IPS-20b (cell line): ENCODE measurements around the gene CLIC6.

ENCODE experiments used
- H3K27ac ChIP-seq: one replicate; pipeline ENCODE4 v1.5.1; 2013; ENCODE audit warnings: low read length
- H3K27me3 ChIP-seq: 2 replicates; pipeline ENCODE4 v1.6.1; 2013; ENCODE audit warnings: mild to moderate bottlenecking, low read length, inconsistent platforms; ENCODE audit not compliant: insufficient read depth
- H3K36me3 ChIP-seq: 2 replicates; pipeline ENCODE4 v1.6.1; 2013; ENCODE audit warnings: low read depth, mild to moderate bottlenecking, inconsistent platforms, low read length, moderate library complexity; ENCODE audit not compliant: insufficient read depth
- H3K4me1 ChIP-seq: 2 replicates; pipeline ENCODE4 v1.6.1; 2013; ENCODE audit warnings: mild to moderate bottlenecking, control low read depth, inconsistent platforms, low read length, moderate library complexity; ENCODE audit not compliant: insufficient read depth
- H3K4me3 ChIP-seq: 2 replicates; pipeline ENCODE4 v1.5.1; 2013; ENCODE audit warnings: mild to moderate bottlenecking, low read length, inconsistent platforms
- H3K9ac ChIP-seq: 2 replicates; pipeline ENCODE4 v1.6.1; 2013; ENCODE audit warnings: low read depth, mild to moderate bottlenecking, inconsistent platforms, low read length, moderate library complexity
- H3K9me3 ChIP-seq: 2 replicates; pipeline ENCODE4 v1.6.1; 2013; ENCODE audit warnings: mild to moderate bottlenecking, low read depth, low read length, inconsistent platforms; ENCODE audit not compliant: insufficient read depth

The CLIC6 gene

DNA sequence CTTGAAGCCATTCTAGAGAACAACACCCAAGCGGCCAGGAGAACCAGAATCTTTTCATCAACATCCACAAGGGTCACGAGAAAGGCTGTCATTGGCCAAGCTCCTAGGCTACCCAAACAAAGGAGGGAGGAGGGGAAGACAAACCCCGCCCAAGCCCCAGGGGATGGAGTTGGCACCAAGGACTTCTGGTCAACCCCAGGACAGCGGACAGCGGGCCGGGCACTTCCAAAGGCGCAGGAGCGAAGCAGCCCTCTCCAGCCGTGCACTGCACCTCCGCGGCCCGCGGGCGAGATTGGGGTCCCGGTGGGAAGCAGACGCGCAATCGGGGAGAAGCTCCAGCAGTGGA is at the start of gene CLIC6:
TSS of gene CLIC6 (plus strand) at position 192 of the 346 bp plus-strand sequence. CDS start 395 bp downstream, outside the sequence.
- Histone ChIP-seq H3K36me3 (no peaks in the 10 kb centered on the region), H3K9ac (peak within 1 kb of the TSS; percentile 15; the same call in 1 of the 2 replicates), H3K4me1 (peaks cover 10% of the 10 kb centered on the region; the same call in 1 of the 2 replicates), H3K4me3 (peak within 1 kb of the TSS; percentile 67), H3K27me3 (peaks cover 77% of the 10 kb centered on the region), H3K9me3 (no peaks in the 10 kb centered on the region), H3K27ac (no peak within 1 kb of the TSS)

DNA sequence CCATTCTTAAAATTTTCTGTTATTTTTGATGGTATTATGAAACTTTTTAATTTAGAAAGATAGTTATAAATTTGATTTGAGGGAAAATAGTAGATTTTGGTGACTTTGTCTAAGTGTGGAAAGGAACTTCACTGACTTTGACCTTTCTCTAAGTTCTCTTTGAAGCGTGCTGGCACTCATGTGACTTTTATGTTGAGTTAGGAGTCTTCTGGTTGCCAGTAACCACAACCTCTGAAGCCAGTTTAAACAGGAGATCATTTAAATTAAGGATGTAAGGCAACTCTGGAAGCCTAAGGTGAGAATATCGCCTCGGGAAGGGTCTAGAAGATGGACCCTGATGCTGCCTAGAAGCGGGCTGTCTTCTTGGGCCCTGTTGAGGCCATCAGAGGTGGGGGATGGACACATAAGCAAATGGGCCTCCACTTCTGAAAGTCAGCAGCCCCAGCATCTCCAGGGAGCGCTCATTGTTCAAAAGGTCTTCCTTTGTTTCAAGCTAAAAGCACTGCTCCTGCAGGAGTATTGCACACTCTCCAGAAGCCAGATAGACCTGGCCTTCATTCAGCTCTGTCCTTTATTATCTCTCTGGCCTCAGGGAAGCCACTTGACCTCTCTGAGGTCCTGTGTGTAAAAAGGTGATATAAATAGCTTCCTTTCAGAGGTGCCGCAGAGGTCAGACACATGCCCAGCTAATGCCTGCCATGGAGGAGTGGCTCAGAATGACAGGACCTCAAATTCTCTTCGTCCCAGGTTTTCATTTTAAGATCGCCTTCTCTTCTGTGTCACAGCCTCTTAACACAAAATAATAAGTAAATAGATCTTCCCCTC is 48.7 kb upstream of the CLIC6 start:
- Histone ChIP-seq H3K27ac (no peak overlapping the region), H3K9ac (no peak overlapping the region), H3K4me1 (no peaks in the 10 kb centered on the region), H3K9me3 (no peaks in the 10 kb centered on the region), H3K36me3 (no peaks in the 10 kb centered on the region), H3K4me3 (no peak overlapping the region), H3K27me3 (peaks cover 6% of the 10 kb centered on the region; the same call in 1 of the 2 replicates)

DNA sequence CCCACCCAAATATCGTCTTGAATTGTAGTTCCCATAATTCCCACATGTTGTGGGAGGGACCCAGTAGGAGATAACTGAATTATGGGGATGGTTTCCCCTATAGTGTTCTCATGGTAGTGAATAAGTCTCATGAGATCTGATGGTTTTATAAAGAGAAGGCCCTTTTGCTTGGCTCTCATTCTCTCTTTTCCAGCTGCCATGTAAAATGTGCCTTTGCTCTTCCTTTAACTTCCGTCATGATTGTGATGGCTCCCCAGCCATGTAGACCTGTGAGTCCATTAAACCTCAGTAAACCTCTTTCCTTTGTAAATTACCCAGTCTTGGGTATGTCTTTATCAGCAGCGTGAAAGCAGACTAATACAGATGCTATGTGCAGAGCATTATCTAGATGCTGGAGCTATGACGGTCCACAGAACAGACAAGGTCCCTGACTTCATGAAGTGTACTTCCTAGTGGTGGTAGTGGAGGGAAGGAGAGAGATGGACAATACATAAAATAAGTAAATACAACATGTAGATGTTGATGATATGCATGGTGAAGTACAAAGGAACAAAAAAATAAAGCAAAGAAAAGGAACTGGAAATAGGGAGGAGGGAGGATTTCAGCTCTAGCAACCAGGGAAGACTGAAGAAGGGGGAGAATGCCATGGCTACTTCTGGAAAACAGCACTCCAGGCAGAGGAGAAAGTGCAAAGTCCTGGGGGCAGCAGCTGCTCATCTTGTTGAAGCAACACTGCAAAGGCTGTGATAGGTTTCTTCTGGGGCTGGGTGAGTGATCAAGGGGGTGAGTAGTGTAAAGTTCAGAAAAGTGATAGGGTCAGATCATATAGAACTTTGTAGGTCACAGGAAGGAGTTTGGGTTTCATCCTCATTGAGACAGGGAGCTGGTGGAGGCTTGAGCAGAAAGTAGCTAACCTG is 47.1 kb upstream of the CLIC6 start:
- Histone ChIP-seq H3K9ac (no peak overlapping the region), H3K27me3 (no peaks in the 10 kb centered on the region), H3K36me3 (no peaks in the 10 kb centered on the region), H3K4me1 (no peaks in the 10 kb centered on the region), H3K4me3 (no peak overlapping the region), H3K27ac (no peak overlapping the region), H3K9me3 (no peaks in the 10 kb centered on the region)

DNA sequence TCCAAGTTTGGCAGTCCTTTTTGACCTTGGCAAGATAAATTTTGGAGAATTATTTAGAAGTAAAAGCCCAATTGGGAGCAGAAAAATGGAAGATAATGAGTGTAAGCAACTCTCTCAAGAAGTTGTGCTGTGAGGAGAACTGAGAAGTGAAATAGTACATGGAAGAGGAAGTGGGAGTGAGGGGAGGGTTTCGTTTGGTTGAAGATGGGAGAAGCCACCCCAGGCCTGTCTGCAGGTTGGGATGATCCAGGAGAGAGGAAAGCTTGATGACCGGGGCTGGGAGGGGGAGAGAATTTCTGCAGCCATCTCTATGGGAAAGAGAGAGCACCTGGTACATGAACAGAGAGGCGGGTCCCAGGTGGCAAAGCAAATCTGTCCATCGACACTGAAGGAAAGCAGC is 45.3 kb upstream of the CLIC6 start:
- Histone ChIP-seq H3K4me1 (no peaks in the 10 kb centered on the region), H3K4me3 (no peak overlapping the region), H3K9me3 (no peaks in the 10 kb centered on the region), H3K36me3 (no peaks in the 10 kb centered on the region), H3K27ac (no peak overlapping the region), H3K9ac (no peak overlapping the region), H3K27me3 (no peaks in the 10 kb centered on the region)

DNA sequence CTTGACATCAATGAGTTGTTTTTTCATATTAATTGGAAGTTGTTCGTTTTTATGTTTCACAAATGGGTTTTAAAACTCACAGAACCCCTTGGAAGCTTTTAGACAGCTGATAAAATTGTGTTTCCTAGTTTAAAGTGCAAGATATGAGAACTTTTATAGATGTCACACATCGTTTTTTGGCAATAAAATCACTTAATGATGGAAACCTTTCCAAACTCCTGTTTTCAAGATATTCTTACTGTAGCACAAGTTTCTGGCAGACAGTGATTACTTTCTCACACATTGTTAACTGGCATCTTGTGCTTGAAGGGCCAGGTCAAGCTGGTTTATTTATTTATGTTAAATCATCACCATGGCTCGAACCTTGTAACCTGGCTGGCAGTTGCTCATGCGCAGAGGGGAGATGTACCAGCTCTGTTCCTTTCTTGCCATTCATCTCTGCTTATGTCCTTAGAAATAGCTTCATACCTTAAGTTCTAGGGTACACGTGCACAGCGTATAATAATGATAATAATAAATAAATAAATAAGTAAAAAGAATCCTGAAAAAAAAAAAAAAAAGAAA is 43.7 kb upstream of the CLIC6 start:
- H3K9me3 ChIP-seq = no peaks in the 10 kb centered on the region
- no peak overlapping the region for H3K4me3 ChIP-seq
- no peaks in the 10 kb centered on the region for H3K36me3 ChIP-seq
- H3K4me1 ChIP-seq = no peaks in the 10 kb centered on the region
- no peak overlapping the region for H3K27ac ChIP-seq
- no peak overlapping the region for H3K9ac ChIP-seq
- no peaks in the 10 kb centered on the region for H3K27me3 ChIP-seq

DNA sequence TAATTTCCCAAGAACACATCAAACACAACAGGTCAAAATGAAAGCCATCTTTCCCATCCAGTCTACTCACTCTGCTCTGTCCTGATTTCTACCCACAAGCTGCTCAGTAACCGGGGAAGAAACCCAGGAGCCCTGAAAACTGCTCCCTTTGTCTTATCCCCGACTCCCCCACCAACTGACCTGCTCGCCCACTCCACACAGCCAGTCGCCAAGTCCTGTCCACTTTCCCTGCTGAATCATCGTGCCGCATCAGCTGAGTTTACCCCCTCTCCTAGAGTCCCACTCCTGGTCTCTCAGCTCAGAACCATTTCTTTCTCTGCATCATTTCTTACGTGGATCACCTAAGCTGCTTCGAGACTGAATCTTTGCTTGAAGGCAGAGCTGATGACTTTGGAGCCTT is 42.7 kb upstream of the CLIC6 start:
- Histone ChIP-seq H3K27ac (no peak overlapping the region), H3K4me3 (no peak overlapping the region), H3K9me3 (no peaks in the 10 kb centered on the region), H3K27me3 (no peaks in the 10 kb centered on the region), H3K4me1 (no peaks in the 10 kb centered on the region), H3K9ac (no peak overlapping the region), H3K36me3 (no peaks in the 10 kb centered on the region)

DNA sequence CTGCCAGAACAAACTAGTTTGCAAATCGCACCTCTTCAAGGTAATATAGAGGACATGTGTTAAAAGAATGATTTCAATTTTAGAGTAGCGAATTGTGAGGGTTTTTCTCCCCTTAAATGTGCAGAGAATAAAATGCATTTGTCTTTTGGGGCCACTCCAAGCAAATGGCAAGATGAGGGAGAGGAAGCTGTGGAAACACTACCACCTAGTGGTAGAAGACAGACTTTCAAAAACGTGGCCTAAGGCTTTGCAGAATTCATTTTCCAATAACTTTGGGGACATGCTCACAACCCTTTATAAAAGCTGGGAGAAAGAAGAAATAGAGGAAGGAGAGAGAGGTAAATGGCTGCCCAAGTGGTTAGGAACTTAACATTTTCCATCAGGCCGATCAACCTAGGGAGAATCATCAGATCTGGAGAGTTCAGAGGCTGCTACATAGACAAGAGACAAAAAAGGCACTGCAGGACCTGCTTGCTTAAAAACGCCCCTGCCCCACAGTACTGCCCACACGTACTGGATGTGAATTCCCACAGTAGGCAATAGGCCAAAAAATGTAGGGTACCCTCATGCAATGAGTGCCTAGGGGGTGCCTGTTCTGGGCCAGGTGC is 38.2 kb upstream of the CLIC6 start:
- H3K9me3 ChIP-seq = no peaks in the 10 kb centered on the region
- H3K36me3 ChIP-seq = no peaks in the 10 kb centered on the region
- no peak overlapping the region for H3K27ac ChIP-seq
- no peaks in the 10 kb centered on the region for H3K27me3 ChIP-seq
- H3K4me1 ChIP-seq = no peaks in the 10 kb centered on the region
- no peak overlapping the region for H3K4me3 ChIP-seq
- H3K9ac ChIP-seq = no peak overlapping the region

DNA sequence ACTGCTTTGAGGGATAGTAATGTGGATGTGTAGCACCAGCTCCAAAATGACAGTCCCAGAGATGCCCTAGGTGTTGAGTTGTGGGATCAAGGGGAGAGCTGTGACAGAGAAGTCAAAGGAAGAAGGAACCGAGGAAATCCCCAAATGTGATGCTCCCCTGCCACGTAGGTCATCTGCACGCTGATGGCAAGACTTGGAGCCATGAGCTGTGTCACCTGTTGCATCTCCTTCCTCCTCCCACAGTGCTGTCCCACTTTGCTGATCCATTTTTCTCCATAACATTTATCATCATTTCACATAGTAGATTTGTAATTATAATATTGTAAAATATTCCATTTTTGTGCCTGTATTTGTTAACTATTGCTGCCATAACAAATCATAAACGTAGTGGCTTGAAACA is 36.3 kb upstream of the CLIC6 start:
- H3K9me3 ChIP-seq = no peaks in the 10 kb centered on the region
- H3K27me3 ChIP-seq = no peaks in the 10 kb centered on the region
- H3K36me3 ChIP-seq = no peaks in the 10 kb centered on the region
- H3K27ac ChIP-seq = no peak overlapping the region
- H3K4me3 ChIP-seq = no peak overlapping the region
- H3K9ac ChIP-seq = no peak overlapping the region
- H3K4me1 ChIP-seq = no peaks in the 10 kb centered on the region

DNA sequence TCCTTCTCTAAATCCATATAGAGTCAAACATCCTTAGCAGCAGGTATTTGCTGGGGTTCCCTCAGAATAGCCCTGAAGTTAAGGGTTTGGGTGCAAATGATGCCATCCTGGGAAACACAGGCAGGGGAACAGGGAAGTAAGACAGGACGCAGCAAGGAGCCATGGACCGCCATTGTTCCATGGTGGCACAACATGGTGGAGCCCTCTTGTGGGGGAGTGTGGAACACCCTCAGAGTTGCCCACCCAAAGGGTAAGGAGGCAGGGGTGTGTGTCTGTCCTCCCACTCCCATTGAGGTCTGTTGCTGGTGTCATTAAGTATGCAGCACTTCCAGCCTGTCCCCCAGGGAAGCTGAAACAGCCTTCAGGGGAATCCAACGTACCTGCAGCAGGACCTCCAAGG is 33.5 kb upstream of the CLIC6 start:
- no peak overlapping the region for H3K27ac ChIP-seq
- no peak overlapping the region for H3K9ac ChIP-seq
- no peaks in the 10 kb centered on the region for H3K4me1 ChIP-seq
- H3K4me3 ChIP-seq = no peak overlapping the region
- no peaks in the 10 kb centered on the region for H3K9me3 ChIP-seq
- H3K36me3 ChIP-seq = no peaks in the 10 kb centered on the region
- H3K27me3 ChIP-seq = no peaks in the 10 kb centered on the region

DNA sequence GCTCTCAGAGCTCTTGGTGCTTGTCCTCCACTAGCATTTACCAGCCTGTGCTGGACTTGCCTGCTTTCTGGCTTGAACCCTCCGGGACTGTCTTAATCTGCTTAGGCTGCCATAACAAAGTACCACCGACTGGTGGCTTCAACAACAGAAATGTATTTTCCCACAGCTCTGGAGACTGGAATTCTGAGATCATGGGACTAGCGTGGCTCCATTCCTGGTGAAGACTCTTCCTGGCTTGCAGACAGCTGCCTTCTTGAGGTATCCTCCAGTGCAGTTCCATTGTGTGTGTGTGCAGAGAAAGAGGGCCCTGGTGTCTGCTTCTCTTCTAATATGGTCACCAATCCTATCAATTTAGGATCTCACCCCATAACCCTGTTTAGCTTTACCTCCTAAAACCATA is 31.8 kb upstream of the CLIC6 start:
- Histone ChIP-seq H3K4me1 (no peaks in the 10 kb centered on the region), H3K9ac (no peak overlapping the region), H3K4me3 (no peak overlapping the region), H3K27ac (no peak overlapping the region), H3K9me3 (no peaks in the 10 kb centered on the region), H3K27me3 (no peaks in the 10 kb centered on the region), H3K36me3 (no peaks in the 10 kb centered on the region)

DNA sequence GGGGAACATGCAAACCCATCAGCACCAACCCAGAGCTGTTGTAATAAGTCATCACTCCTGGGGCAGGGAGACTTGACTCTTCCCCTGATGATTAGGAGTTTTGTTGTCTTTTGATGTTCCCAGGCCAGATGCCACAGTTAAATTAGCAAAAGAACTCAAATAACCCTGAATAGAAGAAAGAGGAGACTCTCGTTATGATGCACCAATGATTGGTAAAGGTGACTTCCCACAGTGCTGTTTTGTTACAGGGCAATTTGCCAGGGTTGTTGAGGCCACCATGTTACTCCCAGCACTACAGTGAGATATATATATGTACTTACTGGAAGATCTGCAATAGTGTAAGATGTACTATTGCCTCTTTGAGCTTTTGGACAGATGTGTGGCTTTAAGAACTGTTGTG is 29.5 kb upstream of the CLIC6 start:
- Histone ChIP-seq H3K9me3 (no peaks in the 10 kb centered on the region), H3K36me3 (no peaks in the 10 kb centered on the region), H3K9ac (no peak overlapping the region), H3K4me1 (no peaks in the 10 kb centered on the region), H3K4me3 (no peak overlapping the region), H3K27ac (no peak overlapping the region), H3K27me3 (no peaks in the 10 kb centered on the region)
